GM06990 (cell line): ENCODE data around the gene ERVH48-1.
"Not testable (repeated sequence)": the region's sequence is repeated elsewhere in the genome, so short reads cannot be mapped to it uniquely, and the experiment has no call there.

Experiments used
- DNase-seq: peaks from one replicate; pipeline ENCODE4 v3.0.0-alpha.2; 2011; ENCODE audit not compliant: insufficient read length; ENCODE audit errors: extremely low read depth
- H3K27me3 ChIP-seq: replicated peaks from 2 replicates; pipeline ENCODE4 v1.6.0; 2011; ENCODE audit warnings: low read length; ENCODE audit not compliant: control insufficient read depth, insufficient read depth
- H3K36me3 ChIP-seq: 2 replicates; pipeline ENCODE4 v1.5.1; 2011; ENCODE audit warnings: low read length; ENCODE audit not compliant: control insufficient read depth, insufficient read depth
- H3K4me3 ChIP-seq: replicated peaks from 2 replicates; pipeline ENCODE4 v1.5.1; 2011; ENCODE audit warnings: low read depth, mild to moderate bottlenecking, control low read depth, low read length
- TF ChIP-seq, protein P1 (sequence below): IDR thresholded peaks from 2 replicates; pipeline ENCODE4 v1.5.1; 2011; ENCODE audit warnings: low read length, control low read depth, mild to moderate bottlenecking, inconsistent platforms; ENCODE audit not compliant: insufficient read depth, poor library complexity, severe bottlenecking

ERVH48-1 gene

DNA sequence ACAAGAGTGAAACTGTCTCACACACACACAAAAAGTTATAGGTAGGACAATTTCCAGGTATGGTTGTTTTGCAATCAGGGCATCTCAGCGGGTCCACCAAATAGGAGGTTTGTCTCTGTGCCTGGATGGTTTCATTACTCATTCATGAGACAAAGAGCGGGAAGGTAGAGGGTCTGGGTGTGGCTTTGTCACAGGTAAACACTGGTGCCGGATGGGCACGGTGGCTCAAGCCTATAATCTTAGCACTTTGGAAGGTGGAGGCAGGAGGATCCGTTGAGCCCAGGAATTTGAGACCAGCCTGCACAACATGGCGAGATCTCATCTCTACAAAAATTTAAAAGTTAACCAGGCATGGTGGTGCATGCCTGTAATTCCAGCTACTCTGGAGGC, 16.3 kb upstream of the ERVH48-1 start:
- TF ChIP-seq, protein P1, sequence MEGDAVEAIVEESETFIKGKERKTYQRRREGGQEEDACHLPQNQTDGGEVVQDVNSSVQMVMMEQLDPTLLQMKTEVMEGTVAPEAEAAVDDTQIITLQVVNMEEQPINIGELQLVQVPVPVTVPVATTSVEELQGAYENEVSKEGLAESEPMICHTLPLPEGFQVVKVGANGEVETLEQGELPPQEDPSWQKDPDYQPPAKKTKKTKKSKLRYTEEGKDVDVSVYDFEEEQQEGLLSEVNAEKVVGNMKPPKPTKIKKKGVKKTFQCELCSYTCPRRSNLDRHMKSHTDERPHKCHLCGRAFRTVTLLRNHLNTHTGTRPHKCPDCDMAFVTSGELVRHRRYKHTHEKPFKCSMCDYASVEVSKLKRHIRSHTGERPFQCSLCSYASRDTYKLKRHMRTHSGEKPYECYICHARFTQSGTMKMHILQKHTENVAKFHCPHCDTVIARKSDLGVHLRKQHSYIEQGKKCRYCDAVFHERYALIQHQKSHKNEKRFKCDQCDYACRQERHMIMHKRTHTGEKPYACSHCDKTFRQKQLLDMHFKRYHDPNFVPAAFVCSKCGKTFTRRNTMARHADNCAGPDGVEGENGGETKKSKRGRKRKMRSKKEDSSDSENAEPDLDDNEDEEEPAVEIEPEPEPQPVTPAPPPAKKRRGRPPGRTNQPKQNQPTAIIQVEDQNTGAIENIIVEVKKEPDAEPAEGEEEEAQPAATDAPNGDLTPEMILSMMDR = no peak
- no peaks in the 10 kb centered on the region for H3K36me3 ChIP-seq
- no peak overlapping the region for H3K4me3 ChIP-seq
- DNase-seq = no peak
- no peaks in the 10 kb centered on the region for H3K27me3 ChIP-seq

- Histone ChIP-seq H3K27me3 (no peaks in the 10 kb centered on the region), H3K4me3 (no peak overlapping the region), H3K36me3 (no peaks in the 10 kb centered on the region)
- TF ChIP-seq, protein P1 = no peak
- no peak for DNase-seq
These were observed 14.4 kb upstream of the ERVH48-1 start for GRCh38 chr21:42939582-42940413.

DNA sequence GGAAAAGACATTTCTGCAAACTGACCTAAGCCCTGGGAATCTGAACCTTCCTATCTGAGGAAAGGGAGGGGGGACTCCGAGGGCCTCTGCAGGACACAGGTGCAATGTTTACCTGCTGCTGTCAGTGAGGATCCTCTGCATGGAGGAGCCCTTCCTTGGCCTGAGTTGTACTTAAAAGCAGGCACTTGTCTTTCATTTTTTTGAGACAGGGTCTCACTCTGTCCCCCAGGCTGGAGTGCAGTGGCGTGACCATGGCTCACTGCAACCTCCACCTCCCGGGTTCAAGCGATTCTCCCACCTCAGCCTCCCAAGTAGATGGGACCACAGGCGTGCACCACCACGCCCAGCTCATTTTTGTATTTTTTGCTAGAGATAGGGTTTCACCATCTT, 13.2 kb upstream of the ERVH48-1 start:
- H3K4me3 ChIP-seq, H3K36me3 ChIP-seq, H3K27me3 ChIP-seq, DNase-seq: not testable (repeated sequence)

DNA sequence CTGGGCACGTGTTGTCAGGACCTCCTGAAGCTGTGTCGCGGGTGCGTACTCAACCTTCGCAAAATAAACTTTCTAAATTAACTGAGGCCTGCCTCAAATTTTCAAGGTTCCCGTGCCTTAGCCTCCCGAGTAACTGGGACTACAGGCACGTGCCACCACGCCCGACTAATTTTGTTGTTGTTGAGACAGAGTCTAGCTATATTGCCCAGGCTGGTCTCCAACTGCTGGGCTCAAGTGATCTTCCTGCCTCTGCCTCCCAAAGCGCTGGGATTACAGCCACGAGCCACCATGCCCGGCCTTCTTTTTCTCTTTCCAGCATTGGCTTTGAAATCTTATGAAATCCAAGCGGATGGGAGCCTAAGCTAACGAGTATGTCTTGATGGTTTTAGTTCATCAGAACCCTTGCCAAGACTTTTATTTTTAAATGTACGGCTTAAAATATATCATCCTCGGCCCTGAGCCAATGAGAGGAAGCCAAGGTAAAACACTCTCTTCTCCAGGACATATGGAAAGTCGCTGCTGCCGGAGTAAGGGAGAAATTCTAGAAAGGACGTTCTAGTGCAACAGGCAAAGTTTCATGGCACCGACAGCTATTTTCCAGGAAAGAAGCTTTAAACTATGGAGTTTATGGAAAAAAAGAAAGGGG, 12.7 kb upstream of the ERVH48-1 start:
- DNase-seq = no peak
- Histone ChIP-seq H3K36me3 (no peaks in the 10 kb centered on the region), H3K4me3 (no peak overlapping the region), H3K27me3 (no peaks in the 10 kb centered on the region)
- TF ChIP-seq, protein P1 = no peak

DNA sequence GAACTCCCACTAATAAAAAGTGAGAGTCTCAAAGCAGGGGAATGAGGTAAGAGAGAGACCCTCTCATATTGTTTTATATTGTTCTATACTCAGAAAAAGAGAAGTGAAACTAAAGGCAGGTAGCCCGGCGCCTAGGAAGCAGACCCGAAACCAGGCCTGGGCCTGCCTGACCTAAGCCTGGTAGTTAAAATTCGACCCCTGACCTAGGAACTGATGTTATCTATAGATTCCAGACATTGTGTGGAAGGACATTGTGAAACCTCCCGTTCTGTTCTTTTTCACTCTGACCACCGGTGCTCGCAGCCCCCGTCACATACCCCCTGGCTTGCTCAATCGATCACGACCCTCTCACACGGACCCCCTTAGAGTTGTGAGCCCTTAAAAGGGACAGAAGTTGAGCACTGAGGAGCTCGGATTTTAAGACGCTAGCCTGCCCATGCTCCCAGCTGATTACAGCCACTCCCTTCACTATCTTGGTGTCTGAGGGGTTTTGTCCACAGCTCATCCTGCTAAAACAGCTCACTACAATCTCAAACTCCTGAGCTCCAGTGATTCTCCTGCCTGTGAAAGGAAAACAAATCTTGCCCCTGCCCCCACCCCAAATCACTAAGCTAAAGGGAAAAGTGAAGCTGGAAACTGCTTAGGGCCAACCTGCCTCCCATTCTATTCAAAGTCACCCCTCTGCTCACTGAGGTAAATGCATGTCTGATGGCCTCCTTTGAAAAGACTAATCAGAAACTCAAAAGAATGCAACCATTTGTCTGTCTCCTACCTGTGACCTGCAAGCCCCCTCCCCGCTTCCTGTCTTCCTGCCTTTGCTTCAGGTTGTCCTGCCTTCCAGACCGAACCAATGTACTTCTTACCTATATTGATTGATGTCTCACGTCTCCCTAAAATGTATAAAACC, 11.9 kb upstream of the ERVH48-1 start:
- H3K27me3 ChIP-seq, DNase-seq, H3K4me3 ChIP-seq, H3K36me3 ChIP-seq: not testable (repeated sequence)

- DNase-seq, H3K36me3 ChIP-seq, H3K4me3 ChIP-seq, H3K27me3 ChIP-seq: not testable (repeated sequence)
These were observed 10.9 kb upstream of the ERVH48-1 start for GRCh38 chr21:42936360-42936759.

GRCh38 chr21:42933973-42934372, 8.5 kb upstream of the ERVH48-1 start:
- not testable (repeated sequence) for H3K4me3 ChIP-seq, H3K27me3 ChIP-seq, H3K36me3 ChIP-seq, DNase-seq

- not testable (repeated sequence) for H3K4me3 ChIP-seq, DNase-seq, H3K27me3 ChIP-seq, H3K36me3 ChIP-seq
These were observed 7.9 kb upstream of the ERVH48-1 start for GRCh38 chr21:42933137-42933970.

DNA sequence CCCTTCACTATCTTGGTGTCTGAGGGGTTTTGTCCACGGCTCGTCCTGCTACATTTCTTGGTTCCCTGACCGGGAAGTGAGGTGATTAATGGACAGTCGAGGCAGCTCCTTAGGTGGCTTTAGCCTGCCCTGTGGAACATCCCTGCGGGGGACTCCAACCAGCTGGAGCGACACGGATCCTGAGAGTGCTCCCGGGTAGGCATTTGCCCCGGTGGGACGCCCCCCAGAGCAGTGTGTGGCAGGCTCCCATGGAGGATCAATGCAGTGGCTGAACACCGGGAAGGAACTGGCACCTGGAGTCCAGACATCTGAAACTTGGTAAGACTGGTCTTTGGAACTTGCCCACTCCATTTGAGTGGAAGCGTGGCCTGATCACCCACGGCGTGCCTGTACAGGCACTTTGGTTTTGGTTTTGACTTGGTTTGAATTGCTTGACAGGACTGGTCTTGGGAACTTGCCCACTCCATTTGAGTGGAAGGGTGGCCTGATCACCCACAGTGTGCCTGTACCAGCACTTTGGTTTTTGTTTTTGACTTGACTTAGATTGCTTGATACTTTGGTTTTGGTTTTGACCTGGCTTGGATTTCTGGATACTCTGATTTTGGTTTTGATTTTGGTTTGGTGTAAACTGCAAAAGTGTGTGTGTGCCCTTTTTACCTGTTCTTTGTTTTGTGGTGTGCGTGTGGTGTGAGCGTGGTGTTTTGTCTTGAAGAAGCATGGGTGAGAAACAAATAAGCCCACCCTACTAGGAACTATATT, 7.1 kb upstream of the ERVH48-1 start:
- not testable (repeated sequence) for DNase-seq, H3K27me3 ChIP-seq, H3K36me3 ChIP-seq, H3K4me3 ChIP-seq
